ENCODE results near the gene SLC35B1.
"Not testable (repeated sequence)": the region's sequence is repeated elsewhere in the genome, so short reads cannot be mapped to it uniquely, and the experiment has no call there.

SLC35B1 gene

DNA sequence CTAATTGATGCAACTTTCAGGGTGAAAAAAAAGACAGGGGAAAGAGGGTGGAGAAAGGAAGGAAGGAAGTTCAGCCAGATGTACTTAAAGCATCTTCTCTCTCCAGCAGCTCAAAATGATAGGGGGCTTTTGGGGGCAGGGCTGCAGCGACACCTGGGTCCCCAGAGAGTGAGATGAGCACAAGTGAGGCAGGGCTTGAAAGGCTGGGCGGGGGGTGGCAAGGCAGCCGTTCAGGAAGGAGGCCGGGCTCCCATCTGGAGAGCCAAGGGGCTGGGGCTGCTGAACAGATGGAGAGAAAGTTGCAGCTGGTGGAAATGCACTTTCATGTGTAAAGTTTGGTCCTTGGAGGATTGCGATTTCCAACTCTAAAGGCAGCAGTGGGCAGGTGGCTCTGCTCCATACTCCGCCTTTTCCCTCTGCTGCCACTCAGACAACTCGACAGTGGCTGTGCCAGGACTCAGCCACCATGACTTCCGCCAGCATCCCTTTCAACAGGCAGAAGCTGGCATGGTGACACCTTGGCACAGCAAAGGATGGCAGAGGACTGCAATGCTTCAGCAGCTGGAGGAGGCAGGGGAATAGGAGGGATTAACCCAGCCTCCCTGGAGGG lies 7.7 kb downstream of the SLC35B1 start:
- no peak for DNase-seq

DNA sequence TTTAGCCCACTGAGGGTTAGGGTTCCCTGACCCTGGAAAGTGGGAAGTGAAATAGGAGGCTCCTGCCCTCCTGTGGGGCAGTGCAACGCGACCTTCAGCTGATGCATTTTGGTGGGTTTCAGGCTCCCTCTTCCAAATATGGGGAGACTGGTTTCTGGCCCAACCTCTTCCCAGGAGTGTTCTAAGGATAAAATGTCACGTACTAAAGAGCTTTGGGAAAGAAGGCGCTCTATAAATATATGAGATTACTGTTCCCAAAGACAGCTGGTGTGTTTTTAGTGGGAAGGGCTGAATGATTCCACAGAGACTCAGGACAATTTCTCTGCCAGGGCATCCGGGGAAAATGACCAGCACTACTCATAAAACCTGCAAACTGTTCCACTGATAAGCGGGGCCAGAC lies 9.8 kb downstream of the SLC35B1 start:
- DNase-seq: no peak

DNA sequence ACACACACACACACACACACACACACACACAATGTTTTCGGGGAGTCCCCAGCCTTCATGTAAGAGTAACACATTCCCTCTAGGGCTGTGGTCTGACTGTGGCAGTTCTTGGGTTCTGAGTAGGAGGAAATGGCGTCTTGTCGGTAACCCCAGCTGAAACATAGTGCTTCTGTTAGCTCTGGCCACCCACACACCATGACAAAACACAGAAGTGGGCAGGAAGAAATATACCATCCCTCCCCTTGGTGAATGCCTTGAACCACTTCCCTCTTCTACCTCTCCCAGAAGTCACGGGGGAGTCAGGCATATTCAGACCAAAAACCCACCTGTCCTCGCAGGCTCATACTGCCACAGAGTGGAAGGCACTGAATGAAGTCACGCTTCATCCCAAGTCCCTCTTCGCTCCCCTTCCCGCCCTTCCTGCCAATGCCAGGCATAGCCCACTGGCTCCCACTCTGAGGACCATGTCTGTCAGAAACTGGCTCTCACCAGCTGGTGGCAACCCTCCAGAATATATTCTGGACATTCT lies 11.5 kb downstream of the SLC35B1 start:
- DNase-seq: no peak

DNA sequence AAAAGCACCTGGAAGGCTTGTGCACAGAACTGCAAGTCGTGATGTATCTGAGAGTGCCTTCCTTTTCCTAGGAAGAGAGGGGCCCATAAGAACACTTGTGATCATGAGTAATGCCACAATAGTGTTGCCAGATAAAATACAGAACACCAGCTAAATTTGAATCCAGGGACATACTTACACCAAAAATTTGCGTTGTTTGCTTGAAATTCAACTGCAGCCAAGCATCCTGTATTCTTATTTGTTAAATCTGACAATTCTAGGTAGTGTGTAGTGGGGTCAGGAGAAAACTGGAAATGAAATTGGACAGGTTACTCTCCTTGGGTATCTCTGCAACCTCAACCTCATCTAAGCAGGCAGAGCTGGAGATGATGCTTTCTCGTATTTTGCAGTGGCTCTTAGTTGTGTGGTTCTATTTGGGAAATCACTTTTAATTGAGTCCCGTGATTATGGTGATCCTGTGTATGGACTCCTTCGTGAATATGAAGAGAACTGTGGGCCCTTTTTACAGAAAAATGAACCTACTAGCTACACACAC lies 12.0 kb downstream of the SLC35B1 start:
- no peak for DNase-seq

DNA sequence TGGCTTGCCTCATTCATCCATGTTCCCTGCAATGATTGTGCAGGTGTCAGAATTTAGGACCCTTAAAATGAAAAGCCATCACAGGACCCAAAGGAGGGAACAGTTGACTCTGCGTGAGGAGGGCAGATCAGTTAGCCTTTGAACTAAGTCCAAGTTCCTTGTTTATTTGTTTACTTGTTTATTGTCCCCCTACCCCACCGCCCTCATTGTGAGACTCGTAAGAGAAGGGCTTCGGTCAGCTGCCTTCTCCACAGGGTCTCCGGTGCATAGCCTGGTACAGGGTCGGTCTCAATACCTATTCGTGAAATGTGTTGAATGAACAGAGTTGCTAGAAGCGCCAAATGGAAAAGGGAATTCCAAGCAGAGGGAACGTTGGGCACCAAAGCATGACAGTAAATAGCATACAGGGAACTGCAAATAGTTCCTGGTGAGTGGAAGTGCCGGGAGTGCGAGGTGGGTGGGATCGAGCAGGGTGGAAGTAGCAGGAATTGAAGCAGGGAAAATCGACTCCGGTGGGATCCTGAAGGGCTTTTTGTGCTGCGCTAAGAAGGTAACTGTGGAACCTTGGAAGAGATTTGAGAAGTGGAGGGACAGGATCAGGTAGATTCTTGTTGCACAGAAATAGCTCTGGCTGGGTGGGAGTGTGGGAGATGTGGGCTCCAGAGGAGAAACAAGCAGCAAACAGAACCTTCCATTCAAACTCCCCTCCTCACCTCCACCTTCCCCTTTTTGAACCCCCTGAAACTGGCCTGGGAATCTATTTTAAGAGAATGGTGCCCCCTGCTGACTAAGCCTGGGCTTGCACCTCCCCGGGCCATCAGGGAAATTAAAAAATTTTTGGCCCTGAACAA lies 12.7 kb downstream of the SLC35B1 start:
- peak; percentile 8 for DNase-seq

DNA sequence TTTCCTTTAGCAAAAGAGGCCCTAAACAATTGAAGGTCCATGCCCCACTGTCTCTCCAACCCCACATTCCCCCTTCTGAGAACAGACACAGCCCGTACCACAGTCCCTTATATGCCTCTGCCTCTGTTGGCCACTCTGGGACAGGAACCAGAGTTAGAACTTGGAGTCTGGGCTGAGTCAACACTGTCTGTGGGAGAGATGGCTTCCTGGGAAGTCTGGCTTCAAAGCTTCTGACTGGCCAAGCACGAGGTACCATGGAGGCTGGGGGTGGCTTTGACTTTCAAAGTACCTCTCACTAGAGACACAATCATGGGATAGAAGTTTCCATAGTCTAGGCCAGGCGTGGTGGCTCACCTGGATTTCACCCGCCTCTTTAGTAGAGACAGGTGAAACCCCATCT lies 15.0 kb downstream of the SLC35B1 start:
- DNase-seq: no peak

DNA sequence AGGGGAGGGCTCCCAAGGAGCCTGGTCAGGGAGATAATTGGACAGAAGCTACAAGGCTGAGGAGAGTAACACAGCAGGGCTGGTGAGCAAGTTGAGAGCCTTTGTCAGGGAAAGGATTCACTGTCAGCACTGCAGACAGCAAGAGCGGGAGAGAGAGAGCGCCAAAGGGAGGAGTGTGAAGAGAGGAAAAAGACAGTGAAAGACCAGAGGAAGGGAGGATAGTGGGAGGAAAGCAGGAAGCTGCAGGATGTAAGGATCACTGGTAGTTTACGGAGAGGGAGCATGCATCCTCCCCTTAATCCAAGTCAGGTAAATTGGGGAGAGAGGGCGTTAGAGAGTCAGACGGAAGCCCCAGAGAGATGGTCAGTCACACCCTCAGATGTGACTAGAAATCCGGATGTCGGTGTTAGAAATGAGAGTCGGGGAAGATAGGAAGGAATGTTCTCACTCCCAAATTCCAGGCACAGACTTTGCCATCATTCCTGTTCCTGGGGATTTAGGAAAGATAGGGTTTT lies 16.0 kb downstream of the SLC35B1 start:
- DNase-seq: no peak

DNA sequence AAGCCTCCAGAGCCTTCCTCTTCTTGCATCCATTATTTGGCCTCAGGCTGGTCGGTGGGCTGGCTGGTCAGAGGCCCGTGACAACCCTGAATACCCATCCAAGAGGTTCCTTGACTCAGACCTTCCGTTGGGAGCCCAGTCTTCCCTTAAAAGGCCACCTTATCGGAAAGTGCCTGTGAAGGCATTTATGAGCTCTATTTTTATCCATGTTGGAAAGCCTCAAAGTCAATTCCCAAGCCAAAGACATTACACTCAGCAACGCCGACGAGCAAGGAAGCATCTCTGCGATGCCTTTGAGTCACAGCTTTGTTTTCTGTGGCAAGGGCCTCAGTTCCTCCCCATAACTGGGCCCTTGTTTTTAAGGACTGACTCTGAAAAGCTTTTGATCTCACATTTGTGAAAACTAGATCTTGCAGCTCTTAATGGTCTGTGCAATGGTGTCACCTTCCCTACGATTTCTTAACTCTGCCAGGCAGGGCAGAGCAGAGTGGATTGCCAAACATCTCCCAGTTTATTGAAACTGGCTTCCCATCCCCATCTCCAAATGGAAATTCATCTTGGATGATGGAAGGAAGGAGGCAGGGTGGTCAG lies 16.6 kb downstream of the SLC35B1 start:
- DNase-seq: peak; percentile 29

DNA sequence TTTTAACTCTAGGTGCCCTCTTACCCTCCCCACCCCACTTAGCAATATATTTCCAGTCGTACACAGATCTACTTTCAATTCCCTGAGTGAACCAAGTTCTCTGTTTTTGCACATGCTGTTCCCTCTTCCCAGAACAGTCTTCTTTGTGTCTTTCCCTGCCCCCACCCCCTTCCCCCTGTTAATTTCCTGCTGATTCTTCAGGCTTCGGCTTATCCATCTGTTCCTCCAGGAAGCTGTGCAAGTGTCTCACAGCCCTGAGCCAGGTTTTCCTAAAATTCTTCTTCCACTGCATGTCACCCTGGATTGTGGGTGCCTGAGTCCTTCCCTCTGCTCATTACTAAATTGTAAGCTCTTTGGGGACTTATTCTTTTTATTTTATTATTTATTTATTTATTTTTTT lies 17.5 kb downstream of the SLC35B1 start:
- no peak for DNase-seq

DNA sequence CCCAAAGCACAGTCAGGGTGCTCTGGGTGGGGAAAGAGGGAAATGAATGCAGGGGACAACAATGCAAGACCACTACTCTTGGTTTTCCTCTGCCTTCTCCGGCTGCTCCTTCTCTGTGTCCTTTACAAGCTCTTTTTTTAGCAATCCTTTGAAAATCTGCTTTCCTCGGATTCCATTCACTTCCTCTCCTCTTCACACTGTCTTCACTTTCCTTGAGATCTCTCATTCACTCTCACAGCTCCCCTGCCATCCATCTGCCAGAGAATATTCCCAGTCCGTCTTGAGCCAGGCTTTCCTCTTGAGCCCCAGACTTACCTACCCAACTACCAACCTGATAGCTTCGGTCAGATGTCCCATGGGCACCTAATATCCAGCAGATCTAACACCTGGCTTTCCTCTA lies 18.9 kb downstream of the SLC35B1 start:
- DNase-seq: no peak

DNA sequence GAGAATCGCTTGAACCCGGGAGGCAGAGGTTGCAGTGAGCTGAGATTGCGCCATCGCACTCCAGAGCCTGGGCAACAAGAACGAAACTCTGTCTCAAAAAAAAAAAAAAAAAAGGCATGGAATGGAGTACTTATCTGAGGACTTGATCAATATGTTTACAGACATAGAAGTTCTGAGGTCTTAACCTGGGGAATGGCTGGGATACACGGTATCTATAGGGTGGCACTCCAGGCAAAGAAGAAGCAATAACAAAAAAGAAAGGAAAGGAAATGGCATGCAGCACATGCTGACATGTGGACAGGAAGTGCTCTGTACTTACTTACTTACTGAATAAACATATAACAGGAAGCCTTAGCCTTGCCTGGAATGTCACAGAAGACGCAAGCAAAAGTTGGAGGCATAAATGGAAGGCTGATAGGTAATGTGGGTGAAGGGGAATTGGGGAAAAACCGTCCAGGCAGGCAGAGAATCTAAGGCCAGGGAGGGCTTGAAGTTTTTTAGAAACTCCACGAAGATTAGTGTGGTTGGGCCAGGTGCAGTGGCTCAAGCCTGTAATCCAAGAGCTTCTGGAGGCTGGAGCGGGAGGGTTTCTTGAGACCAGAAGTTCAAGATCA lies 19.8 kb downstream of the SLC35B1 start:
- DNase-seq: peak; percentile 40

DNA sequence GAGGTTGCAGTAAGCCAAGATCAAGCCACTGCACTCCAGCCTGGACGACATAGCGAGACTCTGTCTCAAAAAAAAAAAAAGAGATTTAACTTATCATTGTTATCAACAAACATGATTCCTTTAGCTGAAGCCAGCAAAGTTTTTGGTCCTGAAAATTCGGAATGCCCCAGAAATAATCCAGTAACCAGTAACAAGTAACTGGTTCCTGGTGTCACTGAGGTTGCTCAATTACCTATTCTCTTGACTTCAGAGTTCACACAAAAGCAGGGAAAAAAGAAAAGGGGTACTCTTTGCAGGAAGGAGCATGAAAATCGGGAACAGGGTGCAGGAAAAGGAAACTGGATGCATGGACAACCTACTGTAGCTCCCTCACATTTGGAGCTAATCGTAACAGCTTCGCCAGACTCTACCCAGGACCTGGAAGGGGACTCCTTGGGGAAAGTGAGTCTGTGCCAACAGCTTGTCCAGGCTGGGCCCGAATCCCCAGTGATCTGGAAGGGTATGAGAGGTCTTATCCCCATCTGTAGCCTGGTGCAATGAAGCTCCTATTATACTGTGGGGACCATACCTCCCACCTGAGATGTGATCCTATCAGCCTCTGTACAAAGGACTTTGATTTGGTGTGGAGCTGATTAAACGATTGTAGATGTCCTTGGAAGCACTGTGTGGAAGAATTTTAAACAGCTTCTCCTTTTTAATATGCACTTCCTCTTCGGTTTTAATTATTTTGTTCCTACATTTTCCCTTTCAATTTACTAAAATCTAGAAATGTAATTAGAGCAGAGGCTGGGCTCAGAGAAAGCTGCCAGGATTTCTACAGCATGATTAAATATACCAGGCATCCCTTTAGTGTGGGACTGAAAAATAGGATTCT lies 26.4 kb downstream of the SLC35B1 start:
- DNase-seq: no peak

DNA sequence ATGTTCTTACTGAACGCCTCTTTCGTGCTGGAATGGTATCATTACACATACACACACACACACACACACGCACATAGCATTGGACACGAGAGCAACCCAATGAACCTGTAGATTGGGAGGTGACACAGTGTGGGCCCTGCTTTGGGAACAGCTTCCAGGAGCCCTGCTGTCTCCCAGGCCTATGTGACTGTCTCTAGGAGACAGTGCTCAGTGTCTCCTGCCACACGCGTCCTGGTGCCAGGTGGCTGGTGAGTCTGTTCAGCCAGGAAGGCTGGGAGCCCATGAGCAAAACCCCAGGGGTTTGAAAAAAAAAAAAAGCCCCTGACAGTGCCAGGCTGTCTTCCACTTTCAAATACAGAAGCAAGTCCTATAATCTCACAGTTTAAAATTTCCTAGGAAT lies 27.4 kb downstream of the SLC35B1 start:
- no peak for DNase-seq

DNA sequence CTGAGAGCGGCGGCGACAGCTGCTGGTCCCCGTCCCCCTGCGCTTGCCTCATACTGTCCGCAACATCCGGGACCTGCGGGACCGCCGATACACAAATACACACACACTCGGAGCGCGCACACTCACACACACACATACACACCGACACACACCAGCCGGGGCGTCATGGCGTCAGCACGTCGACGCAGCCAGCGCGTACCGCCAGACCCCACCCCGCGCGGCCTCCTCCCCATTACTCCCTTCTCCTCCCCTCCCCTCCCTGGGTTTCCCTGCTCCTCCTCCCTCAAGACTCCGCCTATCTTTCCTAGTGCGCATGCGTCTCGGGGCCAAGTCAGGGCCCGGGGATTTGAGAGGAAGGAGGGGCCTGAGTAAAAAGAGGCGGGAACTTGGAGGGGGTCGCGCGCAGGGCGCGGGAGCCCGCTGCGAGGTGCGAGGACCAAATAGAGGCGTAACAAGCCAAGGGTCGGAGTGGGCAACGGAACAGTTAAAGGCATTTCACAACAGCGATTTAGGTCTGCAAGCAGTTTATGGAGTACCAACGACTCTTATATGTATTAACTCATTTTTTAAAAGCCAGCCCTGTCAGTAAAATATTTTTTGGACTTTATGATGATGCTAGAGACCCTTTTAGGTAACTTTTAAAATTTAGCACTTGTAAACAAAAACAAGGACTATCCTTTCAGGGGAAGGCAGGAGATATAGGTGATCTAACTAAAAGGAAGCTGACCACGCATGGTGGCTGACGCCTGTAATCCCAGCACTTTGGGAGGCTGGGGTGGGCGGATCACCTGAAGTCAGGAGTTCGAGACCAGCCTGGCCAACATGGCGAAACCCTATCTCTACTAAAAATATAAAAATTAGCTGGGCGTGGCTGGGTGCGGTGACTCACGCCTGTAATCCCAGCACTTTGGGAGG lies 29.6 kb downstream of the SLC35B1 start, which contains the start of gene SPOP:
TSS of gene SPOP (minus strand) at position 165 of the 915 bp plus-strand sequence. CDS start 55,287 bp downstream, outside the sequence.
- peak; percentile 100 for DNase-seq

DNA sequence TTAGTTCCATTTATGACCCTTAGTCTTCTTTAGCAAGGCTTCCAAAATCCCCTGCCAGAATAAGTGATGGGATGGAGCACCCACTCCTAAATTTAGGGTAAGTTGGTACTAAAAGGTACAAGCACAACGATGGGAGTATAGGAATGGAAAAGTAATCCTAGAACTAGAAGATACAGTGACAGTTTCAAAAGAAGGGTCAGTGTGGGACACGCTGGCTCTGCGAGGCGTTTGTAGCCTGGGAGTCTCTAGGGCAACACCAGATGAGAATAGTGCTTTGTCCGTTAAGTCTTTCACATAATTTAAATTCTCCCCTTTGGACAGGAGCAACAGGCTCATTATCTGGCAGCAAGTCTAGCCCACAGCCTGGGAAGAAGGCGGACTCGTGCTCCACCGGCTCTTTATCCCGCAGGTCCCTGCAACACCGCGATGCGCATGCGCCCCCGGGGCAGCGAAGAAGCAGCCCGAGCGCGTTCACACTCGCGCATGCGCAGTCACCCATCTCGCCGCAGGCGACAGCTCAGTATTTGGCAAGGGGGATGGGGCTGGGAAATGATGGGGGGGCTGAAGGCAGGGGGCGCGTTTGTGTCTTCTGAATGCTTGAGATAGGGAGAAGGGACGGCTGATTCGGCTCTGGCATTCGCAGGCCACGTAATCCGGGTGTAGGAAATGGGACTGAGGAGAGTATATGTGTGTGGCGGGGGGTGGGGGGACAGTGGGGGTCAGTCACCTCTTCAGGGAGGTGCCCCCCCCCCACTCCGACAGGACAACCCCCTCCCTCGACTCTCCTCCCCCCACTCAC lies 30.4 kb downstream of the SLC35B1 start:
- peak; percentile 94 for DNase-seq

DNA sequence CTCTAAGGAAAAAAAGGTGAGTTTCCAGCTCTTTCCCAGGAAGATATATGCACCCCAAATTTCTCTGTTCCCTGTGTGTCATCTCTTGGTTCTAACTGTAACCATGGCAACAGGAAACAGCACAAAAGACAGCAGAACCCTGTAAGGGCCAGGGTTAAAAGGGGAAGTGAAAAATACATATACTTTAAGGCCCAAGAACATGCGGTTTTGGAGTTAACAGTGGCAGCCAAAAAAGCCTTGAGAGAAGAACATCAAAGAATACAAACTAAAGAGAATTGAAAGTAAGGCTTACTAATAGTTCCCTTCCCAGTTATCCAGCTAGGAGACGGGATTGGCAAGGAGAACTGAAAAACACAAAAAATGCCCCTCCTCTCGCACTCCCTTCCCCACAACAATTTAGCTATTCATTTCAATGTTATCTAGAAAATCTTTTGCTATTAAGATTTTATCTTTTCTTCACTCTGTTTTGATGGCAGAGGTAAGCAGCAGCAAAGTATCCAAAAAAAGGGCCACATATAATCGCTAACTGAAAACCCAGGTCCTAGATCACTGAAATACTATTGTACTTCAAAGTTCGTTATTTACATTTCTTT lies 31.4 kb downstream of the SLC35B1 start:
- peak; percentile 13 for DNase-seq

DNA sequence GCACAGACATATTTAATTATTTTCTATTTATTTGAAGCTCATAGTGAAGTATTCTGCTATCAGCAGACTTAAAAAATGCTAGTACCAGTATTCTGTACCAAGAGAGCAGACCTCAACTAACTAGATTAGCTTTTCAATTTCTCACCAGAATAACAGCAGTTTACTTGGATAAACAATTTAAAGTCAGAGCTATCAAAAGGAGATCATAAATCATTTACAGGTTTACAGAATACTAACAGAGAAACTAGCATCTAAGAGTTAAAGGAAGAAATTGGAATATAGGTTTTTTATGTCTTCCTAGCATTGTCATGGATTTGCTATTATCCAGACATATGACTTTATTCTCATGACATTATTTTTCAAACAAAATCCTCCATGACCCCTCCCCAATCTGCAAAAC lies 33.3 kb downstream of the SLC35B1 start:
- no peak for DNase-seq

DNA sequence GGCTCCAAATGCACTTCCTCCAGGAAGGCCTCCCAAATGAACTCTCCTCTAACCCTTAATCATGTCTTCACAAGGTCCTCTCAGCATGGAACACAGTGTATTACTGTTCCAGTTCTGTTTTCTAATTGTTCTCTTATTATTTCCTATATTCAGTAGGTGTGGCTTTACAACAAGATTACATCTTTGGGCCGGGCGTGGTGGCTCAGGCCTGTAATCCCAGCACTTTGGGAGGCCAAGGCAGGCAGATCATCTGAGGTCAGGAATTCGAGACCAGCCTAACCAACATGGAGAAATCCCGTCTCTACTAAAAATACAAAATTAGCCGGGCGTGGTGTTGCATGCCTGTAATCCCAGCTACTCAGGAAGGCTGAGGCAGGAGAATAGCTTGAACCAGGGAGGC lies 34.1 kb downstream of the SLC35B1 start:
- DNase-seq: not testable (repeated sequence)

DNA sequence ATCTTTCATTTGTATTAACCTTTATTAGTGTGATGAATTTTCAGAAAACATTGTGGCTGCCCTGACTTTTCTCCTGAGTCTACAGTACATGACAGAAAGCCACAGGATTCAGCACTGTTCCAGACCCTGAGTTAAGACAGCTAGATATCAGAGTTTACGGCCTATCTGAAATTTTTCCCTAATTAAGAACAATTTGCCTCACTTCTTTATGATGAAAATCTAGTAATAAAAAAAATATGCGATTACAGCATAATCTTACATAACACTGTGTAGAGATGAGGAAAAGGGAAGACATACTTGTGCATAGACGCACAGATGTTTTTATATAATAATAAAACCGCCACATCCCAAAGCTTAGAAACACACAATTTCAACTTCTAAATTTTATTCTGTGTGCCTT lies 37.1 kb downstream of the SLC35B1 start:
- no peak for DNase-seq

All from fibroblast of upper back skin (primary cell).